Right atrium auricular region (tissue), 2 donors: ENCODE measurements around the gene PTMS. TPM values are rescaled to one million over a fixed set of nuclear protein-coding genes. Genes with fewer than 3 reads are reported as not detected.
A peak's percentile ranks its signal among the peaks of the same experiment; 100 is the strongest.

ENCODE experiments used
- DNase-seq: peaks from one replicate; pipeline ENCODE4 v3.0.0-alpha.2; 2019; ENCODE audit warnings: low spot score
- H3K27ac ChIP-seq, 2 donors: fragments of 200-600 bp; sonication (generic); 1 replicate in 1 of 2; 2 replicates in 1 of 2; pipeline ENCODE4 v1.5.1; 2016 to 2019
- H3K27me3 ChIP-seq, 2 donors: fragments of 200-600 bp; sonication (generic); one replicate each; pipeline versions ENCODE4 v1.5.1 to v1.6.0; 2017 to 2019
- H3K36me3 ChIP-seq: fragments of 200-600 bp; sonication (generic); one replicate; pipeline ENCODE4 v1.5.1; 2016
- H3K4me1 ChIP-seq, 2 donors: fragments of 200-600 bp; sonication (generic); one replicate each; pipeline versions ENCODE4 v1.5.1 to v1.6.0; 2017 to 2019
- H3K4me3 ChIP-seq, 2 donors: fragments of 200-600 bp; sonication (generic); 1 replicate in 1 of 2; 2 replicates in 1 of 2; pipeline ENCODE4 v1.5.1; 2017 to 2019; ENCODE audit warnings: mild to moderate bottlenecking in 1 of 2, moderate library complexity in 1 of 2
- H3K9me3 ChIP-seq, 2 donors: fragments of 200-600 bp; sonication (generic); one replicate each; pipeline ENCODE4 v1.5.1; 2019
- CTCF ChIP-seq, 2 donors: fragments of 200-600 bp; sonication (generic); IDR thresholded peaks; one replicate each; pipeline ENCODE4 v1.5.1; 2019; ENCODE audit warnings: antibody characterized with exemption in 2 of 2
- total RNA-seq, 2 donors: library from RNA; depleted of rRNA; stranded (reverse); fragments of >200 nt; gene quantifications; one replicate each; pipeline ENCODE4 v1.1.0, GENCODE V29; 2016

The PTMS gene
- total RNA-seq, 2 donors from 2014 or later: 67.8 to 119 TPM

DNA sequence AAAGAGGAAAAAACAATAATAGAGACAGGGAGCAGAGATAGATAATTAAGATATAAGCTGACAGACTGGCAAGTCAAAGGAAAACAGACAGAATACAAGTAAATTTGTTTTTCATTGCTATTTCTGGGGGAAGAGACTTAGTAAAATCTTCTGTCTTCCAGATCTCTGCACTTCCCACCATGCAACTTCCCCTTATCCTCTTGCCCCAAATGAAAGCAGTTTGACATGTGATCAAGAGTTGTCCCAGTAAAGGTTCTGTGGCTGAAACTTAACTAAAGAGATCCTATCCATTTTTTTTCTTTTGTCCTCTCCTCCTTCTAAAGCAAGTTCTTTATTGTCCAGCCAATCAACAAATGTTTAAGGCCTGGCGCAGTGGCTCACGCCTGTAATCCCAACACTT, 11.8 kb upstream of the PTMS start:
- Histone ChIP-seq H3K36me3 (peaks cover 22% of the 10 kb centered on the region), H3K27me3 (no peaks in the 10 kb centered on the region), H3K4me3 (no peak overlapping the region), H3K4me1 (peaks cover 0 to 21% of the 10 kb centered on the region in 2 donors), H3K9me3 (no peaks in the 10 kb centered on the region), H3K27ac (peak overlapping the region; percentile 98 to 99)
- DNase-seq: no peak
- TF ChIP-seq CTCF (IDR thresholded peaks at IDR 0.05): no peak

DNA sequence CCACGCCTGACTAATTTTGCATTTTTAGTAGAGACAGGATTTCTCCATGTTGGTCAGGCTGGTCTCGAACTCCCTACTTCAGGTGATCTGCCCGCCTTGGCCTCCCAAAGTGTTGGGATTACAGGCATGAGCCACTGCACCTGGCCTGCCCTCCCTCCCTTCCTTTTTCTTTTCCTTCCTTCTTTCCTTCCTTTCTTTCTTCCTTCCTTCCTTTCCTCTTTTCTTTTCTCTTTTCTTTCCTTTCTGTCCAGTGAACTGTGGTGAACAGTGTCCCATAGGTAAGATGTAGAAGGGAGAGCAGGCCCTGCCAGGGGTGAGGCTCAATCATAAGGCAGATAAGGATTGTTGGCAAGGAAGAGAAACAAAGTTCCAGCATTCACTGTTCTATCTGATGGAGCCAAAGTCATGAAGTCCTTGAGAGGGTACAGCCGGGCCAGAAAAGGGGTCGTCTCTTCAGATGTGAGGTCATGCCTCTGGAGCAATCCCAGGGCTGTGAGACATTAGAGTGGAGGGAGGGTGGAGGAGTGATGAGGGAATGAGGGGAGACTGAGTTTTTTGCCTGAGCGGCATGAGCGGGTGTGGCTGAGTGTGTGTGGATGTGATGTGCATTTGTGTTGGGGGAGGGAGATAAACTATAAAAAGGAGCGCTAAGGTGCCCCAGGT, 9.0 kb upstream of the PTMS start:
- no peak overlapping the region for H3K4me3 ChIP-seq
- no peak for DNase-seq
- H3K36me3 ChIP-seq: no peaks in the 10 kb centered on the region
- peaks cover 0 to 14% of the 10 kb centered on the region in 2 donors for H3K4me1 ChIP-seq
- no peaks in the 10 kb centered on the region for H3K9me3 ChIP-seq
- no peaks in the 10 kb centered on the region for H3K27me3 ChIP-seq
- TF ChIP-seq CTCF (IDR thresholded peaks at IDR 0.05): no peak
- no peak overlapping the region for H3K27ac ChIP-seq

DNA sequence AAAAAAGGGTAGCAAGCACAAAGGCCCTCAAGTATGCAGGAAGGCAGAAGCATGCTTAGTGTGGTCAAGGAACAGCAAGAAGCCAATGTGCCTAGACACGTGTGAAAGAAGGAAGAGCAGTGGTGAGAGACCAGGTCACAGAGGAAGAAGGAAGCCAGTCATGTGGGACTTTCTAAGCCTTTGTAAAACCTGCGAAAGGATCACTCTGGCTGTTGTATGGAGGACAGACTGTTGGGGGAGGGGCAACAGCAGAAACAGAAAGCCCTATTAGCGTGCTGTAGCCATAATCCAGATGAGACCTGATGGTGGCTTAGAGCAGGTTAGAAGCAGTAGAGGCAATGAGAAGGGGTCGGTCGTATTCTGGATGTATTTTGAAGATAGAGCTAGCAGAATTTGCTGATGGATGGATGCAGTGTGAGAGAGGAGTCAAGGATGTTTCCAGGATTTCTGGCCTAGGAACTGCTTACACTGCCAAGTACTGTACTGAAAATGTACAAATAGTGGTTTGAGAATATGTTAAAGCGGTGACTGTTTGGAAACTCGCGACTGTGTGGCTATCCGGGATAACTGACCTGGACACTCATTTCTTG, 7.6 kb upstream of the PTMS start:
- no peak overlapping the region for H3K27ac ChIP-seq
- no peak for TF ChIP-seq CTCF (IDR thresholded peaks at IDR 0.05)
- no peak for DNase-seq
- peaks cover 0 to 15% of the 10 kb centered on the region in 2 donors for H3K4me1 ChIP-seq
- no peaks in the 10 kb centered on the region for H3K36me3 ChIP-seq
- no peaks in the 10 kb centered on the region for H3K9me3 ChIP-seq
- H3K27me3 ChIP-seq: no peaks in the 10 kb centered on the region
- no peak overlapping the region for H3K4me3 ChIP-seq

GRCh38 chr12:6759741-6760140, 6.4 kb upstream of the PTMS start:
- H3K4me1 ChIP-seq: peaks cover 0 to 17% of the 10 kb centered on the region in 2 donors
- no peaks in the 10 kb centered on the region for H3K27me3 ChIP-seq
- H3K36me3 ChIP-seq: no peaks in the 10 kb centered on the region
- no peak for TF ChIP-seq CTCF (IDR thresholded peaks at IDR 0.05)
- no peaks in the 10 kb centered on the region for H3K9me3 ChIP-seq
- no peak overlapping the region for H3K27ac ChIP-seq
- no peak overlapping the region for H3K4me3 ChIP-seq
- DNase-seq: no peak

GRCh38 chr12:6763380-6763779, 2.8 kb upstream of the PTMS start:
- Histone ChIP-seq H3K27me3 (no peaks in the 10 kb centered on the region), H3K9me3 (no peaks in the 10 kb centered on the region), H3K27ac (peak overlapping the region; percentile 80 to 88), H3K4me1 (peaks cover 0 to 35% of the 10 kb centered on the region in 2 donors), H3K4me3 (peak overlapping the region in 1 of 2 donors; percentile 27), H3K36me3 (no peaks in the 10 kb centered on the region)
- DNase-seq: no peak
- no peak for TF ChIP-seq CTCF (IDR thresholded peaks at IDR 0.05)
